GM23338 (cell line): ENCODE results near the gene VDR.

ENCODE experiments used
- CREB1 ChIP-seq: fragments of 250-450 bp; sonication (Bioruptor Pico); IDR thresholded peaks from 2 replicates; pipeline ENCODE4 v1.5.0; 2020; ENCODE audit warnings: low read depth, mild to moderate bottlenecking, moderate library complexity
- EZH2 ChIP-seq: fragments of 200-600 bp; sonication (generic); IDR thresholded peaks from one replicate; pipeline ENCODE4 v1.8.0; 2017; ENCODE audit warnings: antibody characterized with exemption, mild to moderate bottlenecking, low read depth; ENCODE audit not compliant: unreplicated experiment
- EZH2phosphoT487 ChIP-seq: fragments of 200-600 bp; sonication (generic); IDR thresholded peaks from one replicate; pipeline ENCODE4 v1.8.1; 2018; ENCODE audit warnings: antibody characterized with exemption; ENCODE audit not compliant: unreplicated experiment
- JUNB ChIP-seq: IDR thresholded peaks from one replicate; pipeline ENCODE4 v1.6.1; 2016; ENCODE audit warnings: antibody characterized with exemption; ENCODE audit not compliant: unreplicated experiment
- POLR2AphosphoS5 ChIP-seq: IDR thresholded peaks from 2 replicates; pipeline ENCODE4 v1.6.1; 2016; ENCODE audit warnings: antibody characterized with exemption, low read depth
- STAT1 ChIP-seq: IDR thresholded peaks from one replicate; pipeline ENCODE4 v1.6.1; 2016; ENCODE audit warnings: antibody characterized with exemption; ENCODE audit not compliant: unreplicated experiment
- ZNF114 ChIP-seq: fragments of 250-450 bp; sonication (Bioruptor Pico); IDR thresholded peaks from 2 replicates; pipeline ENCODE4 v1.5.0; 2020; ENCODE audit warnings: mild to moderate bottlenecking, moderate library complexity
- ZNF331 ChIP-seq: fragments of 250-450 bp; sonication (Bioruptor Pico); IDR thresholded peaks from 2 replicates; pipeline ENCODE4 v1.5.0; 2020; ENCODE audit warnings: low read depth, mild to moderate bottlenecking, moderate library complexity
- TF ChIP-seq, protein P1 (sequence below): IDR thresholded peaks from one replicate; pipeline ENCODE4 v1.6.1; 2018; ENCODE audit warnings: antibody characterized with exemption; ENCODE audit not compliant: unreplicated experiment
- TF ChIP-seq, protein P2 (sequence below), 2 experiments: fragments of 200-600 bp in 1 of 2; sonication (generic) in 1 of 2; conservative IDR thresholded peaks; 2 replicates each; pipeline versions ENCODE4 v1.5.1 to v1.6.1; 2016 to 2017; ENCODE audit warnings: antibody characterized with exemption in 2 of 2, low read depth in 2 of 2, mild to moderate bottlenecking in 2 of 2, moderate library complexity in 1 of 2
- TF ChIP-seq, protein P3 (sequence below): IDR thresholded peaks from 2 replicates; pipeline ENCODE4 v1.6.1; 2016; ENCODE audit warnings: antibody characterized with exemption

DNA sequence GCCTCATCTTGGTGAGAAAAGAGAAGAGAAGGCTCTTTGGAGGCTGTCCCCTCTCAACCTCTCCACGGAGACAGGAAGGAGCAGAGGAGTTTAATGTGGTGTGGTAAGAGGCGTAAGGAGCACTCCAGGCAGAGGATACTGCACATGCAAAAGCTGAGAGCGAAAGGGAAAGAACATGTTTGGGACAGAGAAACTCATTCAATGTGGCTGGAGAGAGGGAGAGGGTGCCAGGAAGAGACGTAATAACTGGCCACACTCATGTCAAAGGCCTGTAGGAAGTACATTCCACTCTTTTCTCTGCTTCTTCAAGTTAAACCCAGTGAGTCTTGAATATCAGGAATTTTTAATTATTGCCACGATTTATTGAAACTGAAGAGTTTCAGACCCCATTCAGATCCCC is 12.0 kb downstream of the VDR start:
- no peak for TF ChIP-seq POLR2AphosphoS5
- TF ChIP-seq, protein P1, sequence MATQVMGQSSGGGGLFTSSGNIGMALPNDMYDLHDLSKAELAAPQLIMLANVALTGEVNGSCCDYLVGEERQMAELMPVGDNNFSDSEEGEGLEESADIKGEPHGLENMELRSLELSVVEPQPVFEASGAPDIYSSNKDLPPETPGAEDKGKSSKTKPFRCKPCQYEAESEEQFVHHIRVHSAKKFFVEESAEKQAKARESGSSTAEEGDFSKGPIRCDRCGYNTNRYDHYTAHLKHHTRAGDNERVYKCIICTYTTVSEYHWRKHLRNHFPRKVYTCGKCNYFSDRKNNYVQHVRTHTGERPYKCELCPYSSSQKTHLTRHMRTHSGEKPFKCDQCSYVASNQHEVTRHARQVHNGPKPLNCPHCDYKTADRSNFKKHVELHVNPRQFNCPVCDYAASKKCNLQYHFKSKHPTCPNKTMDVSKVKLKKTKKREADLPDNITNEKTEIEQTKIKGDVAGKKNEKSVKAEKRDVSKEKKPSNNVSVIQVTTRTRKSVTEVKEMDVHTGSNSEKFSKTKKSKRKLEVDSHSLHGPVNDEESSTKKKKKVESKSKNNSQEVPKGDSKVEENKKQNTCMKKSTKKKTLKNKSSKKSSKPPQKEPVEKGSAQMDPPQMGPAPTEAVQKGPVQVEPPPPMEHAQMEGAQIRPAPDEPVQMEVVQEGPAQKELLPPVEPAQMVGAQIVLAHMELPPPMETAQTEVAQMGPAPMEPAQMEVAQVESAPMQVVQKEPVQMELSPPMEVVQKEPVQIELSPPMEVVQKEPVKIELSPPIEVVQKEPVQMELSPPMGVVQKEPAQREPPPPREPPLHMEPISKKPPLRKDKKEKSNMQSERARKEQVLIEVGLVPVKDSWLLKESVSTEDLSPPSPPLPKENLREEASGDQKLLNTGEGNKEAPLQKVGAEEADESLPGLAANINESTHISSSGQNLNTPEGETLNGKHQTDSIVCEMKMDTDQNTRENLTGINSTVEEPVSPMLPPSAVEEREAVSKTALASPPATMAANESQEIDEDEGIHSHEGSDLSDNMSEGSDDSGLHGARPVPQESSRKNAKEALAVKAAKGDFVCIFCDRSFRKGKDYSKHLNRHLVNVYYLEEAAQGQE = no peak
- TF ChIP-seq, protein P2, sequence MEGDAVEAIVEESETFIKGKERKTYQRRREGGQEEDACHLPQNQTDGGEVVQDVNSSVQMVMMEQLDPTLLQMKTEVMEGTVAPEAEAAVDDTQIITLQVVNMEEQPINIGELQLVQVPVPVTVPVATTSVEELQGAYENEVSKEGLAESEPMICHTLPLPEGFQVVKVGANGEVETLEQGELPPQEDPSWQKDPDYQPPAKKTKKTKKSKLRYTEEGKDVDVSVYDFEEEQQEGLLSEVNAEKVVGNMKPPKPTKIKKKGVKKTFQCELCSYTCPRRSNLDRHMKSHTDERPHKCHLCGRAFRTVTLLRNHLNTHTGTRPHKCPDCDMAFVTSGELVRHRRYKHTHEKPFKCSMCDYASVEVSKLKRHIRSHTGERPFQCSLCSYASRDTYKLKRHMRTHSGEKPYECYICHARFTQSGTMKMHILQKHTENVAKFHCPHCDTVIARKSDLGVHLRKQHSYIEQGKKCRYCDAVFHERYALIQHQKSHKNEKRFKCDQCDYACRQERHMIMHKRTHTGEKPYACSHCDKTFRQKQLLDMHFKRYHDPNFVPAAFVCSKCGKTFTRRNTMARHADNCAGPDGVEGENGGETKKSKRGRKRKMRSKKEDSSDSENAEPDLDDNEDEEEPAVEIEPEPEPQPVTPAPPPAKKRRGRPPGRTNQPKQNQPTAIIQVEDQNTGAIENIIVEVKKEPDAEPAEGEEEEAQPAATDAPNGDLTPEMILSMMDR (conservative IDR thresholded peaks at IDR 0.05; ENCODE audit: low read depth in 2 of 2) = no peak
- TF ChIP-seq EZH2 = no peak
- no peak for TF ChIP-seq ZNF114 (CRISPR knock-in tag)
- TF ChIP-seq EZH2phosphoT487 = no peak
- TF ChIP-seq JUNB = no peak
- TF ChIP-seq, protein P3, sequence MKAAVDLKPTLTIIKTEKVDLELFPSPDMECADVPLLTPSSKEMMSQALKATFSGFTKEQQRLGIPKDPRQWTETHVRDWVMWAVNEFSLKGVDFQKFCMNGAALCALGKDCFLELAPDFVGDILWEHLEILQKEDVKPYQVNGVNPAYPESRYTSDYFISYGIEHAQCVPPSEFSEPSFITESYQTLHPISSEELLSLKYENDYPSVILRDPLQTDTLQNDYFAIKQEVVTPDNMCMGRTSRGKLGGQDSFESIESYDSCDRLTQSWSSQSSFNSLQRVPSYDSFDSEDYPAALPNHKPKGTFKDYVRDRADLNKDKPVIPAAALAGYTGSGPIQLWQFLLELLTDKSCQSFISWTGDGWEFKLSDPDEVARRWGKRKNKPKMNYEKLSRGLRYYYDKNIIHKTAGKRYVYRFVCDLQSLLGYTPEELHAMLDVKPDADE = no peak
- no peak for TF ChIP-seq CREB1
- TF ChIP-seq STAT1 = no peak
- TF ChIP-seq ZNF331 = no peak
